Spleen (tissue), 7 donors: ENCODE data around the gene TMEM182.

Source experiments
- CTCF ChIP-seq, 11 experiments: fragments of 200-600 bp in 7 of 11; fragments of 450-650 bp in 4 of 11; sonication (generic) in 4 of 11; IDR thresholded peaks in 8 of 11; conservative IDR thresholded peaks in 3 of 11; 1 replicate in 7 of 11; 2 replicates in 4 of 11; pipeline versions ENCODE4 v1.4.0 to v1.8.0; 2016 to 2021; ENCODE audit warnings: antibody characterized with exemption in 11 of 11, inconsistent platforms in 4 of 11, mild to moderate bottlenecking in 1 of 11
- POLR2A ChIP-seq, 3 donors: fragments of 450-650 bp; IDR thresholded peaks; one replicate each; pipeline ENCODE4 v1.5.1; 2017; ENCODE audit warnings: antibody characterized with exemption in 3 of 3, mild to moderate bottlenecking in 1 of 3
- donor health status: DM: no; HTN: no; CAD: no; lungs with moderate emphysema.
- donor health status: DM: no; HTN: no; CAD: no.
- donor health status: DM: no; HTN: no; CAD: no.

GRCh38 chr2:102748107-102748506 lies 13.7 kb upstream of the TMEM182 start:
- TF ChIP-seq CTCF (IDR thresholded peaks at IDR 0.05 in 8 of 11, conservative IDR thresholded peaks at IDR 0.05 in 3 of 11), result no peak
- TF ChIP-seq POLR2A (IDR thresholded peaks at IDR 0.05), result no peak
